ENCODE measurements around the gene MED10. TPM values are rescaled to one million over a fixed set of nuclear protein-coding genes. Genes with fewer than 3 reads are reported as not detected.

MED10 gene
- total and polyA plus RNA-seq, 2 of the 4 experiments (the other 2 are of a cell fraction): 9.1 to 60.0 TPM

DNA sequence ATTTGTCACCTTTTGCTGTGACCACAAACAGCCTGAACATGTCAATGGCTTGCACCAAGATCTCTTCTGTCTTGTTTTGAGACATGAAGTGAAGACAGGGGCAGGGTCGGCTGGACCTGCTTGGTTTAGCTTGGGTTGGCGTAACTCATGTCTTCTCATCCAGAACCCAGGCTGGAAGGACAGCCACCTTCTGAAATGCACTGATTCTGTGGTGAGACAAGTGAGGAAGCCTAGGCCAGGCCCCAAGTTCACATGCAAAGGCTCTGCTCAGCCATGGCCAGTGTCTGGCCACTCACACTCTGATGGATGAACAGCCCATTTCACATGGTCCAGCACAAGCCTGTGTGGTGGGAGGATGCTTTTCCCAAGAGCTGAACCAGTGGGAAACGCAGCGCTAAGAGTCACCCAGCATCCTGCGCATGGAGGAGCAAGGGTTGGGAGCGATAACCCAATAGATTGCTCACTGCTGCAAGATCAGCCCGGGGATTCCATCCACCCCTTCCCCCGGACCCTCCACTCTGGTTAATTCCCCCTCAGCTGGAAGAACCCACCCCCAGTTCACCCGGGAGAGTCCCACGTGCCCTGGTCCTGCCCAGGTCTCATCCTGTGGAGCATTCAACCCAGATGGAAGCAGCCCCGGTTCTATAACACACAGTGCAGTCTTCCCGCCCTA, 16.2 kb upstream of the MED10 start:
- dilution Hi-C loops (cut with HindIII; ENCODE audit: low sequenced_read_pairs, unreplicated experiment) (no loop called here), in situ Hi-C loops (cut with MboI; ENCODE audit: low sequenced_read_pairs) (no loop called here), intact Hi-C loops (cut with micrococcal nuclease) (no loop called here)
- Histone ChIP-seq H3K9me3 (ENCODE audit: control insufficient read depth, insufficient read depth, low read length) (no peaks in the 10 kb centered on the region), H2BK15ac (ENCODE audit: low read depth, low read length) (no peak overlapping the region), H3K9ac (ENCODE audit: low read depth, low read length) (no peak overlapping the region), H3K4me1 (ENCODE audit: control insufficient read depth, insufficient read depth, low read length) (no peaks in the 10 kb centered on the region), H3K18ac (ENCODE audit: low read depth, low read length) (no peak overlapping the region), H3K27ac (ENCODE audit: insufficient read depth, low read length) (no peak overlapping the region), H2AFZ (replicated peaks; ENCODE audit: low read length, poor library complexity) (no peak overlapping the region), H4K20me1 (ENCODE audit: insufficient read depth, low read length) (no peaks in the 10 kb centered on the region), H4K5ac (ENCODE audit: low read depth, low read length) (no peak overlapping the region), H3K56ac (ENCODE audit: extremely low read depth, insufficient read depth, low read length) (no peak overlapping the region), H4K8ac (ENCODE audit: low read depth in 2 of 2, low read length in 2 of 2) (no peak overlapping the region), H3K4me3 (ENCODE audit: insufficient read depth, low read depth, low read length) (no peak overlapping the region), H3K23ac (ENCODE audit: low read depth, low read length) (no peak overlapping the region), H3K4ac (ENCODE audit: low read depth, low read length) (no peak overlapping the region), H2AK5ac (ENCODE audit: low read depth, low read length) (no peak overlapping the region), H3K79me1 (ENCODE audit: low read depth in 1 of 2, low read length in 2 of 2) (no peaks in the 10 kb centered on the region), H2AK9ac (replicated peaks; ENCODE audit: low read depth, low read length, poor library complexity) (no peak overlapping the region), H4K91ac (ENCODE audit: insufficient read depth, low read depth, low read length) (no peak overlapping the region), H3K14ac (replicated peaks; ENCODE audit: low read depth, low read length) (no peak overlapping the region), H2BK120ac (ENCODE audit: low read depth, low read length) (no peak overlapping the region), H2BK5ac (ENCODE audit: low read depth, low read length, poor library complexity, severe bottlenecking) (no peak overlapping the region), H3K36me3 (ENCODE audit: control insufficient read depth, insufficient read depth, low read length) (no peaks in the 10 kb centered on the region), H3K27me3 (ENCODE audit: control insufficient read depth, insufficient read depth, low read length) (peaks cover 4% of the 10 kb centered on the region), H3K4me2 (ENCODE audit: low read depth, low read length) (no peak overlapping the region), H2BK20ac (ENCODE audit: low read depth, low read length) (no peak overlapping the region), H3K9me1 (ENCODE audit: insufficient read depth, low read length) (no peaks in the 10 kb centered on the region)
- BruUV-seq (replicated peaks): no TSS peak
- no peak for TF ChIP-seq FOS (IDR thresholded peaks at IDR 0.05; ENCODE audit: low read depth, low read length)
- TF ChIP-seq RAD21 (IDR thresholded peaks at IDR 0.05; ENCODE audit: low read length): no peak
- TF ChIP-seq NFE2L2 (IDR thresholded peaks at IDR 0.05; ENCODE audit: low read depth, low read length): no peak
- ATAC-seq (ENCODE audit: low read depth) (no peak), DNase-seq (no peak)
- ChIA-PET CTCF (no interaction called here), POLR2A (ENCODE audit: unreplicated experiment) (no interaction called here)
- 63% methylated on average over 5 of the region's 12 CpGs; no CpG with 5 or more reads in 1 of the 2 experiments for WGBS, 2 experiments (ENCODE audit: extremely low coverage in 2 of 2, insufficient read length in 1 of 2)

All from IMR-90 (cell line).